ENCODE results near the gene PKNOX1. TPM values are rescaled to one million over a fixed set of nuclear protein-coding genes. Genes with fewer than 3 reads are reported as not detected.
"Not testable (repeated sequence)": the region's sequence is repeated elsewhere in the genome, so short reads cannot be mapped to it uniquely, and the experiment has no call there.

PKNOX1 gene
- total RNA-seq, 1 experiment from 2014 or later: 41.6 TPM

DNA sequence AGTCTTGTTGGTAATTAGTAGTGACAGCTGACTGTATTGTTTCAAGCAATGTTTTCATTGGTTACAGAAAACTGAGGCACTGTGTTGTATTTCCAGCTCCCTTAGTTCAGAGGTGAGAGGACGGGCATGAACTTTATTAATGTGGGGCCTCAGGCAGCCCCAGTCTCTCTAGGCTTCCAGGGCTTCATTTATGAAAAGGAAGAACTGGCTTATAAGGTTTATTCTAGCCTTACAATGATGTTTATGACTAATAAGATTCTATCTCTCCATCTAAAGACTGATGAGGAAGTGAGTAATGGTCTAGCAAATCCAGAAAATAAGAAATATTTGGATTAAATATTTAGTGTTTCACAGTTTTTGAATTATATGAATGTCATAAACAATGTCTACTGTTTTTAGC lies 59.7 kb downstream of the PKNOX1 start:
- no peak for DNase-seq
- Histone ChIP-seq H3K4me3 (no peak overlapping the region), H3K9me3 (replicated peaks) (no peaks in the 10 kb centered on the region), H3K36me3 (peaks cover 25% of the 10 kb centered on the region), H3K27ac (no peak overlapping the region), H3K27me3 (no peaks in the 10 kb centered on the region), H3K4me1 (peaks cover 6% of the 10 kb centered on the region; the same call in 1 of the 2 replicates)

DNA sequence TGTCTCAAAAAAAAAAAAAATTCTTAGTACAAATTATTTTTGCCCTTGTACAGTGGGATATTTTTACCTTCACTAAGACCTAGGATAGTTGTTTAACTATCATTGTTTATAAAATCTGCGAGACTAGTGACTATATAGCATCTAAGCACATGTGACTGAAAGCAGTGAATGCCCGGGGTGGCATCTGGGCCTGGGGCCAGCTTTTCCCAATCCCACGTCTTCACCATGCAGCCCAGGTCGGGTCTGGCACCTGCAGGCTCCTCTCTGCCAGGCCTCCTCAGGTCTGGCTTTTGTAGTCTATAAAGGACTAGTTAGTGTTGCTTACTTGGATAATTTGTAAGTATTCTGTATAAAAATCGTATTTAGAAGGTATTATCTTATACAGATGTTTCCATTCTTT lies 60.5 kb downstream of the PKNOX1 start:
- H3K27ac ChIP-seq: no peak overlapping the region
- peaks cover 21% of the 10 kb centered on the region for H3K36me3 ChIP-seq
- no peak overlapping the region for H3K4me3 ChIP-seq
- no peaks in the 10 kb centered on the region for H3K27me3 ChIP-seq
- H3K9me3 ChIP-seq (replicated peaks): no peaks in the 10 kb centered on the region
- DNase-seq: no peak
- peaks cover 6% of the 10 kb centered on the region; the same call in 1 of the 2 replicates for H3K4me1 ChIP-seq

DNA sequence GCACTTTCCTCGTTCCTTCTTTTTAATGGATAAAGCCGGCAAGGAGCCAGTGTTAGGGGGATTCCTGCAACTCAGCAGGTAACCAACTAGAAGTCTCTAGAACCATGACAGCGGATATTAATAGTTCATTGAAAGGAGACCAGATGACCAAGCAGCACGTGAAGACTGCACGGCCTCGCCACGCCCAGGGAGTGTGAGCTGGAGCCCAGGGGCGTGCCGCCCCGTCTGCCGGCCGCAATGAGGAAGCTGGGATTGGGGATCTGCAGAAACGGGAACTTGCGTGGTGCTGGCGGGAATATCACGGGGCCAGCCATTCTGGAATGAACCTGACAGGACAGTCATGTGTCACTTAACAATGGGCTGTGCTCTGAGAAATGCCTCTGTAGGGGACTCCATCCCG lies 62.5 kb downstream of the PKNOX1 start:
- H3K4me3 ChIP-seq; H3K9me3 ChIP-seq (replicated peaks); H3K27me3 ChIP-seq; H3K4me1 ChIP-seq; H3K27ac ChIP-seq; DNase-seq: not testable (repeated sequence)
- H3K36me3 ChIP-seq: peaks cover 12% of the 10 kb centered on the region

DNA sequence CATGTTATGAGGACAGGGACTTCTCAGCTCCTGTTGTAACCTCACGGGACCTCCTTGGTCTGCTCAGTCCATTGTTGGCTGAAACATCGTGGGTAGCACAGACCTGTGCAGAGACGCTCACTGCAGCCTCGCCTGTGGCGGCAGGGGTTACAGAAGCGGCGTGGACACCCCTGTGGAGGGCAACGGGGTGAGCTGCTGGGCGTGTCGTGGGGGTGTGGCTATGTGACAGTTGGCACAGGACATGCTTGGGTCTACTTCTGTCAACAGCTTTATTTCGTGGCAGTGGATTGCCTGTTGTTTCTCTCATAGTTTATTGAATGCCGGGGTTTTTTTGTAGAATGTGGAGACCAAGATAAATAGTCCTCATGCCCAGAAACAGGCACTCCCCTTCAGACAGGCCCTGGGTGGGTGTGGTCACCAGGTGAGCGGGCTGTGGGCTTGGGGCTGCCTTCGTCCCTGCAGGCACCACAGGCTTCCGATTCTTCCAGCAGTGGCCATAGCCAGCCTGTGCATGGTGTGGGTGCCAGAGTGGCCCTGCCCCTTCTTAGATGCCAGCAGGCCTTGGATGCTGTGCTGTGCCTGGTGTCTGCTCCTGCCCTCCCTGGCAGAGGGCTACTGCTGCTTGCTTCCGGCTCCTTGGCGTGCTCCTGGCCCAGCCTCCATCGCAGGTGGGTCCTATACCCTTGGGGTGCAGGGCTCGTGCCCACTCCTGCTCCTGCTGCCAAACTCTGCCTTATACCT lies 63.7 kb downstream of the PKNOX1 start:
- not testable (repeated sequence) for DNase-seq; H3K36me3 ChIP-seq; H3K9me3 ChIP-seq (replicated peaks); H3K27ac ChIP-seq; H3K27me3 ChIP-seq; H3K4me3 ChIP-seq; H3K4me1 ChIP-seq

DNA sequence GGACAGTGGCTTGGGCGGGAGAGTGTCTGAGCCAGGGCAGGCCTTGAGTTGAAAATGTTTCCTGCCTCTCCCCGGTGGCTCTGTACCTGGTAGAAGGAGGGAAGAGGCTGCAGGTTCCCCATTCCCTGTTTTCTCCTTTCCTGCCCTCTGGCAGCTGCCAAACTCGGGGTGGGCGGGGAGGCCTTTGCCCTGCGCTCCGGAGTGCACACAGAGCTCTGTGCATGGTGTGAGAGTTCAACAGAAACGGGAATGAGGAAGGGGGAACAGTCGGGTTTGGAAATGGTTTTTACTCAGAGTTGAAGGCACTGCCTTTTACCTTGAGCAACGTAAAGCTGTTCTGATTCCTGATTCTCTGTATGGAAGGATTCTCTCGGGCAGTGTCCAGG lies 64.3 kb downstream of the PKNOX1 start:
- H3K9me3 ChIP-seq (replicated peaks); H3K36me3 ChIP-seq; H3K27ac ChIP-seq; H3K4me1 ChIP-seq; DNase-seq; H3K4me3 ChIP-seq; H3K27me3 ChIP-seq: not testable (repeated sequence)

DNA sequence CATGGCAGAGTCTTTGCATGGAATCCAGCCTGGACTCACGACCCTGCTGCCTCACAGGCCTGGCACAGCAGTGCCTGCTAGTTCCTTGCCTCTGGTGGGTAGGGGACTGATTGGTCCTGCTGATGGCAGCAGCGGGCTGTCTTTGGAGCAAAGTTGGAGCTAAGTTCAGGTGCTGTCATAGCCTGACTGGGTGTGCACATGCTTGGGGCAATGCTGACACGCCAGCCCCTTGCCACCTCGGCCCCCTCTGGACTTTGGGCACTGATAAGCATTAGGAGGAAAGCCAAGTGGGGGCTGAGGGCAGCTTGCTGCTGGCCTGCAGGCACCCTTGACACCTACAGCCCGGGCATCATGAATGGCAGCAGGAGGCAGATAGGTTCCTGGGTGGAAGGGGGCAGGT lies 67.8 kb downstream of the PKNOX1 start:
- not testable (repeated sequence) for DNase-seq; H3K36me3 ChIP-seq; H3K27ac ChIP-seq; H3K27me3 ChIP-seq; H3K4me3 ChIP-seq; H3K9me3 ChIP-seq (replicated peaks); H3K4me1 ChIP-seq

DNA sequence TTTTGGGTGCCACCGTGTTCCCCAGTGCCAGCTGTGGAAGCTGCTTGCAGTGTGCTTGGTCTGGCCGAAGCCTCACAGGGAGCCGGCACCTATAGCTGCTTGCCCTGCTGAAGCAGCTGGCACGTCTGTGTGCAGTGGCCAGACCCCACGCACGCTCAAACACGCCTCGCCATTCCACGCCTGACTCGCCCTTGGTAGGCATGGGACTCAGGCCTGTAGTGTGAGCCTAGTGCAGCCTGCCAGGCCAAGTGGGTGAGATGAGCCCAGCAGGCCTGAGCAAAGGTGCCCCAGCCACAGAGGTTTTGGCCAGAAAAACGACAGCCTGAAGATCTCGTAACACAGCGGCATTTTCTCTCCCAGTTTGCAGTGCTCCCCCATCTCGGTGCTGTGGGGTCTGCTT lies 68.9 kb downstream of the PKNOX1 start:
- not testable (repeated sequence) for H3K4me1 ChIP-seq; H3K27me3 ChIP-seq; H3K9me3 ChIP-seq (replicated peaks); DNase-seq; H3K4me3 ChIP-seq; H3K36me3 ChIP-seq; H3K27ac ChIP-seq

DNA sequence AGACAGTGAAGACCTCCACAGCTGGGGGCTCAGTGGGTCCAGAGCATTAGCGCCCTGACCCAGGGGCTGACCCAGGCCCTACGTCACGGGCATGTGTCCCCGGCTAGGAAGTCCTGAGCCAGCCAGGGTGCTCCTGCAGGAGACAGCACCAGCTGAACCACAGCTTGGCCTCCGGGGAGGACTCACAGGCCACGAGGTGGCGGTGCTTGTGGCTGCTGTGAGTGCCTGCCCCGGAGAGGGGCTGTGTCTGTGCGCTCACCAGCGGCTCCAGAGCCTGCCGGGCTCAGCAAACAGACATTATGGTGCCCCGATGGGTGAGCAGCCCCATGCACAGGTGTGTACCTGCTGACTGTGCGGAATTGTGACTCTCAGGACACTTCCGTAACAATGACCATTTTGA lies 70.2 kb downstream of the PKNOX1 start:
- not testable (repeated sequence) for H3K4me3 ChIP-seq; H3K27ac ChIP-seq; H3K27me3 ChIP-seq; H3K36me3 ChIP-seq; H3K4me1 ChIP-seq; H3K9me3 ChIP-seq (replicated peaks); DNase-seq

DNA sequence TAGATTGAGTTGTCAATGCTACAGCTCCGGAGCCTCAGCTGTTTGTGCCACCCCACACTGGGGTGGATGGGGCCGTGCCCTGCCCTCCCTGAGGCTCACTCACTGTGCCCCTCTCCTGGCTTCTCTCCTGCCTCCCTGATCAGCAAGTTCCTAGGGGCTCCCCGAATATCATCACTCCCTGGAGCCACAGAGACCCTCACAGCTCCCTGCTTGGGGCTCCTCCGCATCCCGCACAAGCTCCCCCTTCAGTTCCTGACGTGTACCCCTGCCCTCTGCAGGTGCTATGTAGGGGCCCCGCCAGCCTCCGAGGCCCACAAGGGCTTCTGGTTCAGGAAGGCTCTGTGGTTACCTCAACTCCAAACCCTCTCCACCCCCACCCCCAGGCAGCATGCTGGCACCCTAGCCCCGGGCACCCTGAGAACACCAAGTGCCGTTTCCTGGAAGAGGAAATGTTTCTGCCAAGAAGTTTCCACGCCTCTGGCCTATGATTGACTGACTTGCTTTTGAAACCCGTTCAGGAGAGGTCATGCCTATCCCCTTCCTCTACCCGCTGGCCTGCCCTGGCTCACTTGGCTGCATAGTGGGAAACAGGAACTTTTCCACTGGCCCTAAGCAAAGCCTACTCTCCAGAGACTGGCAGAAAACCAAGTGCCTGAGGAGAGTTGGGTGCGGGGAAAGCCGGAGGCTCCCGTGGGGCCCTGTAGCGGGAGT lies 71.0 kb downstream of the PKNOX1 start:
- not testable (repeated sequence) for H3K4me1 ChIP-seq; H3K27me3 ChIP-seq; H3K36me3 ChIP-seq; H3K4me3 ChIP-seq; H3K9me3 ChIP-seq (replicated peaks); H3K27ac ChIP-seq; DNase-seq

DNA sequence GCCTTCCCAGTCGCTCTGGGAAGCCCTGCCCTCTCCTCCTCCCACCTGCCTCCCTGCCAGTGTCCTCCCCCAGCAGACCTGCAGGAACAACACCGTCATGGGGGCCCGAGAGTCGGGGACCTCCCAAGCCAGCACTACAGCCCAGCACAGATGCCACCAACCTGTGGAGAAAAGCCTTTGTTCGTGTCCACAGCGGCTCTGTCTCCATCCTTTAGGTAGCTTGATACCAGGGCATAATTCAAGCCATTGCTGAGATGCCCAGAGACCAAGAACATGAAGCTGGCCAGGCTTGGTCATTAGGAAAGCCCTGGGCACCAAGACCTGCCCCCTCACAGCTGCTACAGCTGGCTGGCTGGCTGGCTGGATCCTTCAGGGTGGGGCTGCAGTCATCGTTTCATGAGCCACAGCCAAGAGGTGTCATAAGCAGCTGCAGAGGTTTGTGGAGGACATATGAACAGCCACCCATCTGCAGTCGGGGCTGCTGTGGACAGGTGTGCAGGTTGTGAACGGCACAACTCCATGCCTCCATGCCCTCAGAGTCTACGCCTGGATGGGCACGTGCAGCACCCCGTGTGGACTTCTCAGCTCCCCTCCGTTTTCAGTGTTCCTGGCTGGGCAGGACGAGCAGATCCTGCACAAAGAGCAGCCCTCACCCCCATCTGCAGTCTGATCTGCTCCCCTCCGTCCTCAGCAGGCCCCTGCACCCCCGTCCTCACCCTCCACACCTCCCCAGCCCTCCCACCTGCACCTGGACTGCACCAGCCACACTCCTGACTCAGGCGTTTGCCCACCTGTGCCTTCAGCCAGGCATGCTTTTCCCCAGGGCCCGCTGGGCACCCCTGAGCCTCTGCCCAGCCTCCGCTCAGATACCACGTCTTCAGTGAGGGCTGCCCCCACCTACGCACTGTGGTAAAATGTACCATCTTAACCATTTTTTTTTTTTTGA lies 71.8 kb downstream of the PKNOX1 start:
- not testable (repeated sequence) for H3K36me3 ChIP-seq; H3K27ac ChIP-seq; DNase-seq; H3K4me1 ChIP-seq; H3K27me3 ChIP-seq; H3K4me3 ChIP-seq; H3K9me3 ChIP-seq (replicated peaks)

DNA sequence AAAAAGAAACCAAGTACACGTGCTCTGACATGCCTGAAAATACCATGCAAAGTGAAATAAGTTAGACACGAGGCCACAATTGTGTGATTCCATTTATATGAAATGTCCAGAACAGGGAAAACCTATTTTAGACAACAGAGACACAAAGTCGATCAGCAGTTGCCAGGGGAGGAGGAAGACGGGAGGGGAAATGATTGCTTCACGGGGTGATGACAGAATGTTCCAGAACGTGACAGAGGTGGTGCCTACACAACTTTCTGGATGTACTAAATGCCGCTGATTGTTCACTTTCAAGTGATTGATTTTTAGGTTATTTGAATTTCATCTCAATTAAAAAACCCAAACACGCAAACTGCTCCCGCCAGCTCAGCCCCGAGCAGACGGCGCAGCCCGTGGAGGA lies 78.8 kb downstream of the PKNOX1 start:
- not testable (repeated sequence) for H3K27me3 ChIP-seq; H3K36me3 ChIP-seq; H3K27ac ChIP-seq; H3K4me3 ChIP-seq; DNase-seq; H3K4me1 ChIP-seq; H3K9me3 ChIP-seq (replicated peaks)

DNA sequence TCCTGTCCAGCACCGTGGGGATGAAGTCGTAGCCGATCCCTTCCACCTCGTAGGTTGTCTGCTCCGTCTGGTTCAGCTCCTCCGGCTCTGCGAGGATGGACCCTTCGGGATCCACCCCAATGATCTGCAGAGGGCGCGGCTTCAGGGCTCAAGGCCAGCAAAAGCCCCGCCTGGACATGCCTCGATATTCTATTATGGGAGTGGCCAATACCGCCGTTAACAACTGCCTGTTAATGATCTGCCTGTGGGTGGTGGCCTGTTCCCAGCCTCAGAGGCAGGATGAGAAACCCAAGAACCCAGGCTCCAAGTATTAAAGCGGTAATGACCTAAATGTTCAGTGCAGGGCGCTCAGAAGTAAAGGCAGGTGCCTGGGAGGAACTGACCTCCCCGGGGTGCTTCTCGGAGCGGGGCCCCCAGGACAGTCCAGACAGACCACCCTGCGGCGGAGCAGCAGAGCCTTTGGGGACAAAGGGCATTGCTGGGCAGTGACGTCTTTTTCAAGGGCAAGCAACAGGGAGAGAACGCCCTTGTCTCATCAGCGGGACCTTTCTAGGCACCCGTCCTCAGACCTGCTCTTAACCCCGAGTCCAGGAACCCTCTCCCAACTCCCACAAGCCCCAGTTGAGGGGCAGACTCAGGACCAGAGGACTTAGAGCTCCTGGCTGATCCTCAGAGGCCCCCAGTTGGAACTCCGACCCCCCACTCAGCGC lies 88.7 kb downstream of the PKNOX1 start:
- H3K9me3 ChIP-seq (replicated peaks); H3K27me3 ChIP-seq; H3K27ac ChIP-seq; H3K4me3 ChIP-seq; DNase-seq; H3K4me1 ChIP-seq; H3K36me3 ChIP-seq: not testable (repeated sequence)

DNA sequence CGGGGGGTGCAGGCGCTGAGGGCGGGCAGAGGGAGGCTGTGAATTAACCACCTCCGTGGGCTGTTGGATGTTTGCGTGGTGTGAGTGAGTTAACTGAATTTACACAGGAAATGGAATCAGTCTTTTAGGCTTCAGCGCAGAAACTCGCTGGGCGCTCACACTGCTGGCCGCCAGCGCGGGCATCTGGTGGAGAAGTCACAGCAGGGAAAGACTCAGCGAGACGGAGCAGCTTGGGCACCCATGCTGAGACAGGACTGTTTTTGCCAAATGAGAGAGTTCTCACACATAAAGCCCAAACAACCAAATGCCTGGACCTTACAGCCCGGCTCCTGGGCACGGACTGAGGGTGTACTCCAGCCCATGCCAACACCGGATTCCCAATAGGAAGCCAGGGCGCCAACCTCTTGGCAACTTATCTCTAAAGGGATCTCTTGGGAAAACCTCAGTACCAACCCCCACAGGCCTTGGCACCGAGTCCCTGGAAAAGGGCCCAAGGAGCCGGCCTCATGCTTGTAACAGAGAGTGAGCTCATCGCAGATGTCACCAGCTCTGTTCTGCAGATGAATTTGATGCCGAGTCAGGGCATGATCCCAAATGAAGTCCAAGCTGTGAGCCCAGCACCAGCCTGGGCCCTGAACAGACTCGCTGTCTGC lies 90.0 kb downstream of the PKNOX1 start:
- not testable (repeated sequence) for DNase-seq; H3K27me3 ChIP-seq; H3K9me3 ChIP-seq (replicated peaks); H3K4me3 ChIP-seq; H3K36me3 ChIP-seq; H3K4me1 ChIP-seq; H3K27ac ChIP-seq

DNA sequence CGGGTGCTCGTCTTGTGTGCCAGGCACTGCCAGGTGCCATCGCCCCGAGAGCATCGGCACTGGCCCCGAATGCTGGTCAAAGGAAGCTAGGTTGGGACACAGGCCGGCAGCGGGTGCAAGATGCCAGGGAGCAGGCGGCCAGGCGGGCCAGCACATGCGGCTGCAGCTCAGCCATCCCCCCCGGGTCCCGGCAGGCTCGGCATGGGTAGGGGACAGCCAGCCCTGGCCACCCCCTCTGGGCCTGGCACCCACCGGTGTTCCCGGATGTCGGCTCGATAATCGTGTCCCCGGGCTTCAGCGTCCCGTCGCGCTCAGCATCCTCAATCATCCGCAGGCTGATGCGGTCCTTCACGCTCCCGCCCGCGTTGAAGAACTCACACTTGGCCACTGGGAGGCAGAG lies 91.6 kb downstream of the PKNOX1 start:
- not testable (repeated sequence) for DNase-seq

More for the DNA sequence above, 91.6 kb downstream of the PKNOX1 start:
- not testable (repeated sequence) for H3K36me3 ChIP-seq; H3K27ac ChIP-seq; H3K4me3 ChIP-seq; H3K27me3 ChIP-seq; H3K4me1 ChIP-seq; H3K9me3 ChIP-seq (replicated peaks)

All from SJCRH30 (cell line).